Cardiac muscle cell (in vitro differentiated cells and primary cell): ENCODE data around the gene ELOA. TPM values are rescaled to one million over a fixed set of nuclear protein-coding genes. Genes with fewer than 3 reads are reported as not detected.
"Not testable (repeated sequence)": the region's sequence is repeated elsewhere in the genome, so short reads cannot be mapped to it uniquely, and the experiment has no call there.

Experiments
- DNase-seq, 2 donors: peaks; one replicate each; pipeline versions ENCODE4 v3.0.0 to v3.0.0-alpha.2; 2010 to 2017; ENCODE audit warnings: low read depth in 1 of 2, low spot score in 1 of 2
- H3K27ac ChIP-seq: fragments of 200-600 bp; sonication (generic); 2 replicates; pipeline ENCODE4 v1.5.1; 2016
- H3K27me3 ChIP-seq: fragments of 200-600 bp; sonication (generic); 2 replicates; pipeline ENCODE4 v1.6.0; 2016; ENCODE audit warnings: control low read depth
- H3K36me3 ChIP-seq: fragments of 200-600 bp; sonication (generic); 2 replicates; pipeline ENCODE4 v1.5.1; 2016; ENCODE audit warnings: control low read depth
- H3K4me1 ChIP-seq: fragments of 200-600 bp; sonication (generic); 2 replicates; pipeline ENCODE4 v1.8.1; 2017; ENCODE audit warnings: low read depth, mild to moderate bottlenecking, mixed run types
- H3K4me3 ChIP-seq: fragments of 200-600 bp; sonication (generic); 2 replicates; pipeline ENCODE4 v1.5.1; 2016; ENCODE audit warnings: mild to moderate bottlenecking
- H3K9me3 ChIP-seq: fragments of 200-600 bp; sonication (generic); 2 replicates; pipeline ENCODE4 v1.5.1; 2017; ENCODE audit warnings: low read depth, mild to moderate bottlenecking, control low read depth
- CTCF ChIP-seq: IDR thresholded peaks from 2 replicates; pipeline ENCODE4 v1.5.1; 2012; ENCODE audit warnings: low read depth, mild to moderate bottlenecking, low read length
- polyA plus RNA-seq: library from polyadenylated mRNA; unstranded; fragments of >200 nt; fragmentation: Nextera tagmentation; extraction: Ambion mirVana; gene quantifications from 2 replicates; pipeline ENCODE4 v1.2.1, GENCODE V29; 2016
- total RNA-seq: library from RNA; depleted of rRNA; stranded (reverse); fragments of >200 nt; gene quantifications from 2 replicates; pipeline ENCODE4 v1.2.3, GENCODE V29; 2016

Gene ELOA
- total and polyA plus RNA-seq, 2 experiments from 2014 or later: 34.8 to 42.1 TPM

DNA sequence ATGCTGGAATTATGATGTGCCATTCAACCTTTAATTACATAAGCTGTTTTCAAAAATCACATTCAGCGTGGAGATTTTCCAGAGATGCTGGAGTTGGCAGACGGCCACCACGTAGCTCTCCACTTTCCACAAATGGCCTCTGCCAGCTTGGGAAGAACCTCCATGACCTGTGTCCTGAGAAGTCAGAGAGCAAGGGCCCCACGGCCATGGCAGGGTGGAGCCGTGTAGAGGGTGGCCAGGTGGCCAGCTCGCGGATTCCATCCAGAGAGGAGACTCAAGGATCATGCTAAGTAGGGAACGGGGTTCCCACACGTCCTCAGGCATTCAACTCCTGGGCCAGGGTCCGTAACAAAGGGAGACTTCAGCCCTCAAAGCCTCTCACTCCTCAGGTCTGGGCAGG is 58.6 kb downstream of the ELOA start:
- no peak for TF ChIP-seq CTCF
- DNase-seq: no peak
- H3K27me3 ChIP-seq: no peaks in the 10 kb centered on the region
- no peak overlapping the region for H3K27ac ChIP-seq
- H3K4me3 ChIP-seq: no peak overlapping the region
- no peaks in the 10 kb centered on the region for H3K9me3 ChIP-seq
- H3K36me3 ChIP-seq: no peaks in the 10 kb centered on the region
- H3K4me1 ChIP-seq: peaks cover 4% of the 10 kb centered on the region

DNA sequence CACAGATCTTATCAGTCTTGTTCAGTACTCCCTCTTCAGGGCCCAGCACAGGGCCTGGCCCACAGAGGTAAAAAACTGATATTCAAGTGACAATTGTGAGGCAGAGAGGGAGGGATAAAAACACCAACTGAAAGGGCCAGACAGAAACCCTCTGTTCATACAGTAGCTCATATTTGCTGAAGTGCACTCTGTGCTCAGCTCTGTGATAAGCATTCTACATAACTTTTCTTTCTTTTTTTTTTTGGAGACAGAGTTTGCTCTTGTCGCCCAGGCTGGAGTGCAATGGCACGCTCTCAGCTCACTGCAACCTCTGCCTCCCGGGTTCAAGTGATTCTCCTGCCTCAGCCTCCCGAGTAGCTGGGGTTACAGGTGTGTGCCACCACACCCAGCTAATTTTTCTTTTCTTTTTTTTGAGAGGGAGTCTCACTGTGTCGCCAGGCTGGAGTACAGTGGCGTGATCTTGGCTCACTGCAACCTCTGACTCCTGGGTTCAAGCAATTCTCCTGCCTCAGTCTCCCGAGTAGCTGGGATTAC is 59.6 kb downstream of the ELOA start:
- H3K9me3 ChIP-seq, H3K27me3 ChIP-seq, DNase-seq: not testable (repeated sequence)

DNA sequence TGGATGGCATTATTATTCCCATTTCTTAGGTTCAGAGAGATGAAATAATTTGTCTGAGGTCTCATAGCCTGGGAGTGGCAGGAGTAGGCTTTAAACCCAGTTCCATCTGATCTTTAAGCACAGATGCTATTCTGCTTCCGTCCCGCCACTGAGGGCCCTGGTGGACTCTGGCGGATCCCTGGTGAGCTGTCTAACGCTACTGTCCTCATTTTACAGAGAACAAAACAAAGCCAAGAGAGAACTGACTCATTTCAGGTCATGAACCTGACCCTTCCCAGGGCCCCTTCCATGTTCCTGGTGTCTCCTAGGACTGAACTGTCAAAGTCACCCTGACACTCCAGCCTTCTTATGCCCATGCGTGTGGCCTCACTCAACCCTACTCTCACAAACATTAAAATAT is 60.4 kb downstream of the ELOA start:
- peaks cover 3% of the 10 kb centered on the region for H3K36me3 ChIP-seq
- no peak for DNase-seq
- no peak overlapping the region for H3K4me3 ChIP-seq
- H3K4me1 ChIP-seq: peaks cover 4% of the 10 kb centered on the region
- no peak for TF ChIP-seq CTCF
- H3K9me3 ChIP-seq: no peaks in the 10 kb centered on the region
- no peaks in the 10 kb centered on the region for H3K27me3 ChIP-seq
- H3K27ac ChIP-seq: no peak overlapping the region

More for the DNA sequence above, 59.6 kb downstream of the ELOA start:
- H3K27ac ChIP-seq, H3K36me3 ChIP-seq, H3K4me3 ChIP-seq, H3K4me1 ChIP-seq: not testable (repeated sequence)

GRCh38 chr1:23804183-23804835 is 61.0 kb downstream of the ELOA start:
- no peak for DNase-seq
- H3K27ac ChIP-seq: no peak overlapping the region
- peak; percentile 14 for TF ChIP-seq CTCF
- no peaks in the 10 kb centered on the region for H3K27me3 ChIP-seq
- H3K4me3 ChIP-seq: no peak overlapping the region
- peaks cover 3% of the 10 kb centered on the region for H3K36me3 ChIP-seq
- H3K4me1 ChIP-seq: peaks cover 4% of the 10 kb centered on the region
- no peaks in the 10 kb centered on the region for H3K9me3 ChIP-seq

- H3K4me1 ChIP-seq: no peaks in the 10 kb centered on the region
- H3K27ac ChIP-seq: no peak overlapping the region
- TF ChIP-seq CTCF: no peak
- no peak for DNase-seq
- H3K36me3 ChIP-seq: peaks cover 3% of the 10 kb centered on the region
- no peak overlapping the region for H3K4me3 ChIP-seq
- H3K27me3 ChIP-seq: no peaks in the 10 kb centered on the region
- H3K9me3 ChIP-seq: no peaks in the 10 kb centered on the region
These were observed 61.8 kb downstream of the ELOA start for GRCh38 chr1:23805025-23805424.

GRCh38 chr1:23806280-23806679 is 63.0 kb downstream of the ELOA start:
- peaks cover 3% of the 10 kb centered on the region for H3K36me3 ChIP-seq
- H3K27ac ChIP-seq: no peak overlapping the region
- H3K27me3 ChIP-seq: no peaks in the 10 kb centered on the region
- no peaks in the 10 kb centered on the region for H3K9me3 ChIP-seq
- no peaks in the 10 kb centered on the region for H3K4me1 ChIP-seq
- DNase-seq: no peak
- TF ChIP-seq CTCF: no peak
- no peak overlapping the region for H3K4me3 ChIP-seq
